Immature natural killer cell (primary cell): Measurements from ENCODE around the gene MYO7B. TPM values are rescaled to one million over a fixed set of nuclear protein-coding genes. Genes with fewer than 3 reads are reported as not detected.

Source experiments
- DNase-seq, 3 donors: peaks; one replicate each; pipeline ENCODE4 v3.0.0; 2022; ENCODE audit warnings: mixed read lengths in 1 of 3
- H3K27ac Mint-ChIP-seq, 6 donors: one replicate each; pipeline ENCODE4 v1.8.0; 2020; ENCODE audit warnings: mixed read lengths in 6 of 6, mild to moderate bottlenecking in 5 of 6, inconsistent platforms in 4 of 6, moderate library complexity in 3 of 6
- H3K27me3 Mint-ChIP-seq, 3 donors: one replicate each; pipeline ENCODE4 v1.8.0; 2020 to 2021; ENCODE audit warnings: low read depth in 3 of 3, mild to moderate bottlenecking in 3 of 3, mixed read lengths in 3 of 3, moderate library complexity in 3 of 3, inconsistent platforms in 1 of 3
- H3K36me3 Mint-ChIP-seq, 3 donors: one replicate each; pipeline ENCODE4 v1.8.0; 2020; ENCODE audit warnings: mixed read lengths in 3 of 3, inconsistent platforms in 2 of 3, mild to moderate bottlenecking in 2 of 3
- H3K4me1 Mint-ChIP-seq, 2 donors: one replicate each; pipeline ENCODE4 v1.8.0; 2020; ENCODE audit warnings: inconsistent platforms in 2 of 2, mild to moderate bottlenecking in 2 of 2, mixed read lengths in 2 of 2, moderate library complexity in 1 of 2
- H3K4me3 Mint-ChIP-seq, 5 donors: one replicate each; pipeline ENCODE4 v1.8.0; 2020; ENCODE audit warnings: mild to moderate bottlenecking in 5 of 5, mixed read lengths in 5 of 5, inconsistent platforms in 3 of 5, moderate library complexity in 3 of 5
- H3K9me3 Mint-ChIP-seq, 6 donors: one replicate each; pipeline ENCODE4 v1.8.0; 2020; ENCODE audit warnings: mild to moderate bottlenecking in 6 of 6, mixed read lengths in 6 of 6, inconsistent platforms in 4 of 6, moderate library complexity in 3 of 6
- polyA plus RNA-seq, 3 donors: library from polyadenylated mRNA; unstranded; fragments of 300-500 nt; fragmentation: Illumina TruSeq; gene quantifications; one replicate each; pipeline ENCODE4 v1.2.3, GENCODE V29; 2021

The MYO7B gene
- polyA plus RNA-seq, 3 donors from 2014 or later, result 0.37 TPM; not detected in 2

DNA sequence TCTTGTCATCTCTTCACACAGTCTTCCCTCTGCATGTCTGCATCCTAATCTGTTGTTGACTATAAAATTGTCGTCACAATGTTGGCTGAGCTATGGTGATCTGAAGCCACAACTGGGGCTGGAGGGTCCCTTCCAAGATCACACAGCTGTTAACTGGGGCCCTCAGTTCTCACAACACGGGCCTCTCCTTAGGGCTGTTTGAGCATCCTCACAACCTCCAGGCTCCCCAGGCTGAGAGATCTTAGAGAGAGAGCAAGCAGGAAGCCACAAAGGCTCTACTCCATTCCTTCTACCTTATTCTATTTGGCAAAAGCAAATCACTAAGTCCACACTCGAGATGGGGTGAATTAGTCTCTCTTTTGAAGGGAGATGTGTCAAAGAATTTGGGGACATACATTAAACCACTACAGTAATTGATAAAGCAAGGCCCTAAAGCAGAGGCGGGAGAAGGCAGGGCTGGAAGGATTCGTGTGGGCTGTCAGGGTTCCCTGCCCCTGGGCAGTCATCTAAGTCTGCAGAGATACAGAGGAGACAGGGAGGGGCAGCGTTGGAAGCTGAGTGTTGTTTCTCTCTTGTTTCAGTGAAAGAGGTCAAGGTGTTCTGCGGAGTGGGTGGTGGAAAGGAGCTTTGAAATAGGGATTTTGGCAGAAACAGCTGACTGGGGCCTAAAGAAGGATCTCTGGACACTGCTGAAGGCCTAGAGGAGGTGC, 15.9 kb downstream of the MYO7B start:
- H3K27ac Mint-ChIP-seq, result no peak overlapping the region
- no peaks in the 10 kb centered on the region for H3K36me3 Mint-ChIP-seq
- peaks cover 0 to 15% (median 6%) of the 10 kb centered on the region in 3 donors for H3K27me3 Mint-ChIP-seq
- H3K4me1 Mint-ChIP-seq, result no peaks in the 10 kb centered on the region
- DNase-seq, result no peak
- H3K4me3 Mint-ChIP-seq, result no peak overlapping the region
- peaks cover 0 to 4% (median 2%) of the 10 kb centered on the region in 6 donors for H3K9me3 Mint-ChIP-seq

DNA sequence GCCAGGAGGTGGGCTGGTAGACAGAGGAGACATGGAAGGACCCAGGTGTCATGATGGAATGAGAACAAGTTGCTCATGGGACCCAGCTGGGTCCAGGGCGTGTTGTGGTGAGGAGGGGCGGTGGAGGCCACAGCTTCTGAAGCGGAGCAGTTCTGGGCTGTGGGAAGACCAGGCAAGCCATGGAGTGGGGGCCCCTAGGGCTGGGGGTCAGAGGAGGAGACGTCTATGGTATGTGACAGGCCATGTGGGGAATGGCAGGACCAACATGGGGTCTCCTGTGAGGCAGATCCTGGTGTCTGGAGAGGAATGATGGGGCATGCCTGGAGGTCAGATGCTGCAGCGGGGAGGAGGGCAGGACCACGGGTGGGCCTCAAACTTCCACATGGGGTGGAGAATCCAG, 16.9 kb downstream of the MYO7B start:
- Mint-ChIP-seq H3K4me3 (no peak overlapping the region), H3K9me3 (peaks cover 0 to 13% (median 10%) of the 10 kb centered on the region in 6 donors), H3K4me1 (no peaks in the 10 kb centered on the region), H3K36me3 (no peaks in the 10 kb centered on the region), H3K27me3 (peaks cover 3 to 12% (median 6%) of the 10 kb centered on the region in 3 donors), H3K27ac (no peak overlapping the region)
- DNase-seq, result no peak

DNA sequence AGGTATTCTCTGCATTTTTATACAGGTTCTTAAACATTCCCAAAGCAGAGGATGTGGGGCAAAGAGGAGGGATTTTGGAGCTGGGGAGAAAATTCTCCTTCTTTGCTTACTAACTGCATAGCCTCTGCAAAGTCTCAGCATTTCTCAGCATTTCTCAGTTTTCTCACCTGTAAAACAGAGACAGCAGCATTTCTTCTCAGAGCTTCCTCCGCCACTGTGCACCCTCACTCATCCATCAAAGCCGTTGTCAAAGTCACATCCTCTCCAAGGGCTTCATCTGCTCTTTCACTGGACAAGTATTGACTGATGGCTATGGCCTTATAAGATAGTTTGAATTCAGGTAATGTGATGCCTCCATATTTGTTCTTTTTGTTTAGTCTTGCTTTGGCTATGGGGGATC, 17.4 kb downstream of the MYO7B start:
- Mint-ChIP-seq H3K36me3 (no peaks in the 10 kb centered on the region), H3K9me3 (peaks cover 0 to 14% (median 11%) of the 10 kb centered on the region in 6 donors), H3K27ac (no peak overlapping the region), H3K4me1 (no peaks in the 10 kb centered on the region), H3K27me3 (peaks cover 3 to 9% (median 6%) of the 10 kb centered on the region in 3 donors), H3K4me3 (no peak overlapping the region)
- DNase-seq, result no peak

DNA sequence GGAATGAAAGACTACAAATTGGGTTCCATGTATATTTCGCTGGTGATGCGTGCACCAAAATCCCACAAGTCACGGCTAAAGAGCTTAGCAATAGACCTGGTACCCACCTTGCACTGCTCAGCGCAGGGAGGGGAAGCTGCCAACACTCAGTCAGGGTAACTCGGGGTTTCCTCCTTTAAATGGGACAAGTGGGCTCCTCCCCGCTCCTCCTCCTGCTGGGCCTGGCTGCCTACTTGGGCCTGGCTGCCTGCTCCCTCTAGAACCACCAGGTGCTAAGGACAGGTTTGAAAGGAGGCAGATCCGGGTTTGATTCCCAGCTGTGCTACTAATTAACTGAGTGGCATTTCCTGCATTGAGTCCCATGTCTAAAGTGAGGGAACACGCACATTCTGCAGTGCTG, 23.4 kb downstream of the MYO7B start:
- Mint-ChIP-seq H3K36me3 (no peaks in the 10 kb centered on the region), H3K27me3 (peaks cover 3 to 16% (median 10%) of the 10 kb centered on the region in 3 donors), H3K4me1 (no peaks in the 10 kb centered on the region), H3K4me3 (no peak overlapping the region), H3K9me3 (peaks cover 0 to 15% (median 11%) of the 10 kb centered on the region in 6 donors), H3K27ac (no peak overlapping the region)
- DNase-seq, result no peak

DNA sequence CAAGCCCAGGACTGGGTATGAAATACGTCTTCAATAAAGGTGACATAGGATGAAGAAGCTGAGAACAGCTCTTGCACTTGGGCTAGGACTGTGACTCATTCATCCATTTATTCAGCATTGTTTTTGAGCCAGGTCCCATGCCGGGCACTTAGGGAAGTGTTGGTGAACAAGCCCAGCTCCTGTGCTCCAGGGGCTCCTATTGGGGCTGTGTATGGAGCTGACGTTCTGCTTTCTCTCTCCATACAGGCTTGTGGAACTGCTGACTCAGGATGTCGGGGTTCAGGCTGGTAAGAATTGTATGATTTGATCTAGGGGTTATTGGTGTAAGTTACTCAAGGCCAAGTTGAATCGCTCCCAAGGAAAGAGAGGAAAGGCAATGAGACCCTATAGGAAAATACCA, 24.0 kb downstream of the MYO7B start:
- H3K9me3 Mint-ChIP-seq, result peaks cover 0 to 15% (median 11%) of the 10 kb centered on the region in 6 donors
- H3K36me3 Mint-ChIP-seq, result no peaks in the 10 kb centered on the region
- H3K4me3 Mint-ChIP-seq, result no peak overlapping the region
- H3K27me3 Mint-ChIP-seq, result peaks cover 3 to 14% (median 12%) of the 10 kb centered on the region in 3 donors
- DNase-seq, result no peak
- H3K4me1 Mint-ChIP-seq, result no peaks in the 10 kb centered on the region
- no peak overlapping the region for H3K27ac Mint-ChIP-seq

DNA sequence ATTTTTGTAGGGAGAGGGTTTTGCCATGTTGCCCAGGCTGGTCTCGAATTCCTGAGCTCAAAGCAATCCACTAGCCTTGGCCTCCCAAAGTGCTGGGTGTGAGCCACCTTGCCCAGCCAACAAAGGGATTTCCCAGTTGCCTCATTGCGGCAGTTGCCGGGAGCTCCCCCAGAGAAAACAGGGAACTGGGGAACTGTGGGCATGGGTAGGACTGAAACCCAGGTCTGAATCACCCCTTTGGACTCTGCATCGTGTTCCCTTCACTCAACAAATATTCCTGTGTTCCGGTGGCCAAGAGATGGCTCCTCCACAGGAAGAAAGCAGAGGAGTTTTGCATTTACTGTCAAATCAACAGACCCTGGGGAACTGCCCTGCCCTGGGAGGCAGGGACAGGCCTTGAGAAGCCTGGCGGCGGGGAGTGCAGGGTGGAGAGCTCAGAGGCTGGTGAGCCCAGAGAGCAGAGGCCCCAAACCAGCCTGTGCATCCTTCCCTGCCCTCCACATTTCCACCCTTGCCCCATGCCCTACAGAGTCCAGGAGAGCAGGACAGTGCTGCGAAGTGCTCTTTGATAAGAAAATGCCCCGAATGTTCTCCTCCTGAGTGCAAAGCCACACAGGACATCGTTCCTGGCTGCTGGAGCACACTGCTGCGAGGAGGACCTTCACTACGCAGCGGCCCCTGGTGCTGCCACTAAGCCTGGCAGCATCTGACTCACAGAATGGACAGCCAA, 24.9 kb downstream of the MYO7B start:
- Mint-ChIP-seq H3K9me3 (peaks cover 0 to 15% (median 11%) of the 10 kb centered on the region in 6 donors), H3K36me3 (no peaks in the 10 kb centered on the region), H3K27me3 (peaks cover 3 to 14% (median 12%) of the 10 kb centered on the region in 3 donors), H3K4me3 (no peak overlapping the region), H3K27ac (no peak overlapping the region), H3K4me1 (no peaks in the 10 kb centered on the region)
- DNase-seq, result no peak

DNA sequence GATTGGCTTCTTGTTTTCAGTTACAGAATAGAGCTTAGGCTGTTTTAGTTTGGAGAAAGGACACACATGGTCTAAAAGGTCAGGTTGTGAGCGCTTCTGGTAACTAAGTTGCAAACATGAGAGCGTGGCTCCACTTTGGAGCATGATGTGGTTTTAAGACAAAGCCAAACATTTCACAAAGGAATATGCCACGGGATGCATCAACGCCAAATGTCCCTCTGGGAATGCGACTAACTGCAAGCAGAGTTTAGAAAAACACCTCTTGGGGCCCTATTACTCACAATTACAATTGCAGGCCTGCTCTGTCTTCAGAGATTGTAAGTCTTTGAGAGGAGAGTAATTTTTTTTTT, 25.4 kb downstream of the MYO7B start:
- Mint-ChIP-seq H3K27ac (no peak overlapping the region), H3K36me3 (no peaks in the 10 kb centered on the region), H3K4me1 (no peaks in the 10 kb centered on the region), H3K4me3 (no peak overlapping the region), H3K27me3 (peaks cover under 1 to 14% (median 12%) of the 10 kb centered on the region in 3 donors), H3K9me3 (peaks cover 0 to 15% (median 11%) of the 10 kb centered on the region in 6 donors)
- DNase-seq, result no peak

DNA sequence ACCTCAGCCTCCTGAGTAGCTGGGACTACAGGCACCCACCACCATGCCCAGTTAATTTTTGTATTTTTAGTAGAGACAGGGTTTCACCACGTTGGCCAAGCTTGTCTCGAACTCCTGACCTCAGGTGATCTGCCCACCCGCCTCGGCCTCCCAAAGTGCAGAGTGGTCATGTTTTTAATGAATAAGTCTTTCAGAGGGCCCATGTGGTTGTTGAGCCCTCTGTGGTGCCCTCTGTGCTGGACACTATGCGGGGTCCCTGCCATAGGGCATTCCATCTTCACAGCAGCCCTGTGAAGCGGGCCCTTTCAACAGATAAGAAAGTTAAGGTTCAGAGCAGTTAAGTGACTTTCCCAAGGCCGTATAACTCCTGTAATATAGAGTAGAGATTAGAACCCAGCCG, 25.9 kb downstream of the MYO7B start:
- no peaks in the 10 kb centered on the region for H3K36me3 Mint-ChIP-seq
- no peak overlapping the region for H3K4me3 Mint-ChIP-seq
- peaks cover 0 to 14% (median 10%) of the 10 kb centered on the region in 6 donors for H3K9me3 Mint-ChIP-seq
- no peaks in the 10 kb centered on the region for H3K4me1 Mint-ChIP-seq
- H3K27me3 Mint-ChIP-seq, result peaks cover 0 to 14% (median 12%) of the 10 kb centered on the region in 3 donors
- no peak overlapping the region for H3K27ac Mint-ChIP-seq
- no peak for DNase-seq

DNA sequence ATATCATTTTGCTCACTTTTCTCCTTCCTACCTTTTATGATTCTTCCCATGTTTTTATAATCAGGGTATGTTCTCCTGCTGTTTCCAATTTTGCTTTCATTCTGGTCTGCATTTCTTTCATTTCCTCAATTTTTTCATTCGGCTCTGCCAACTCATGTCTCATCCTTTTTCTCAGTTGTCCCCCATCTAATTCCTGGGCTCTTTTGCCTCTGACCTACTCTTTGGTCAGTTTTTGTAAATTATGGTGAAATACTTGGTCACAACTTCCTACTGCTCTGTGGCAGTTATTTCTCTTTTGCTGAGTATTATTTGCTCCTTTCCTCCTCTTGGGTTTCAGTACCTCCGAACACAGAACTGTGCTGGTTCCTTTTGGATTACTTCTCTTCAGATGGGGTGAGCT, 27.5 kb downstream of the MYO7B start:
- Mint-ChIP-seq H3K4me1 (no peaks in the 10 kb centered on the region), H3K27ac (peak overlapping the region in 1 of 6 donors; percentile 51), H3K36me3 (no peaks in the 10 kb centered on the region), H3K9me3 (peaks cover 0 to 3% (median 0%) of the 10 kb centered on the region in 6 donors), H3K4me3 (no peak overlapping the region), H3K27me3 (peaks cover 0 to 13% (median 9%) of the 10 kb centered on the region in 3 donors)
- DNase-seq, result no peak

DNA sequence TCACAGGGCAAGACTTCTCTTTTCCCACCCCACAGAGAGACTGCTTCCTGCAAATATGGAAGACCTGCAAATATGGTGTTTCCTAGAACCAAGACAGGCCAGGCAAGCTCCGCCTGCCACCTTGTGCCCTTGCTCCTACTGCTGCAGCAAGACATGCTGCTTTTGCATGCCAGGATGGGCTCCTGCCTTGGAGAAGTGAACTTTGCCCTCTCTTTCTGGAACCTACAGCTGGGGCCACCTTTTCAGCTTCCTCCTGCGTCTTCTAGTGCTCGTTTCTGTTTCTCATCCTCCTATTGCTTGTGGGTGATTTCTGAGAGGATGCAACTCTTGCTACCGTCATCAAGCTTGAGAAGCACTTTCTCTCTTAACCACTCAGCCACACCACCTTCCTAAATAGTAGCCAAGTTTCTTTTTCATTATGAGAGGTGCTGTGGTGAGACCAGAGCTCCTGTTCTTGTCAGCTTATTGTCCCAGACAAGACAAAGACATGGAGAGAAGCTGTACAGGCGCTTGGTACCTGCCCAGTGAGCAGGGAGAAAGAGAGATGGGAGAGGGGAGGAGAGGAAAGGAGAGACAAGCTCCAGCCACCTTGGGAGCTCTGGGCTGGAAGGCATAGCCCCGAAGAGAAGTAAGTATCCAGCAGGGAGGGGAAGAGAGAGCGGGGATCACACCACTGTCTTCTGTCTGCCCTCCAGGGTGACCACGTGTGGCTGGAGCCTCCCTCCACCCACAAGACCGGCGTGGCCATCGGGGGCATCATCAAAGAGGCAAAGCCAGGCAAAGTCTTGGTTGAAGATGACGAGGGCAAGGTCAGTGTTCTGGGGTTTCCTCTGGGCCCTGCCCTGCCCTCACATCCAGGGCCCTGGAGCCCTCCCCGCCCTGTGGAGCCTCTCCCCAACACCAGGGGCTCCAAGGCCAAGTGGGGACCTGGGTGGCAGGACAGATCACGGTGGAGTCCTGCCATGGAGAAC, 28.3 kb downstream of the MYO7B start:
- peaks cover 0 to 9% (median 6%) of the 10 kb centered on the region in 3 donors for H3K27me3 Mint-ChIP-seq
- peak; percentile 11 to 21 (median 15) for DNase-seq
- peak overlapping the region in 1 of 5 donors; percentile 66 for H3K4me3 Mint-ChIP-seq
- peak overlapping the region in 4 of 6 donors; percentile 61 to 86 (median 68) for H3K27ac Mint-ChIP-seq
- H3K9me3 Mint-ChIP-seq, result peaks cover 0 to 3% (median 0%) of the 10 kb centered on the region in 6 donors
- H3K4me1 Mint-ChIP-seq, result no peaks in the 10 kb centered on the region
- H3K36me3 Mint-ChIP-seq, result no peaks in the 10 kb centered on the region

DNA sequence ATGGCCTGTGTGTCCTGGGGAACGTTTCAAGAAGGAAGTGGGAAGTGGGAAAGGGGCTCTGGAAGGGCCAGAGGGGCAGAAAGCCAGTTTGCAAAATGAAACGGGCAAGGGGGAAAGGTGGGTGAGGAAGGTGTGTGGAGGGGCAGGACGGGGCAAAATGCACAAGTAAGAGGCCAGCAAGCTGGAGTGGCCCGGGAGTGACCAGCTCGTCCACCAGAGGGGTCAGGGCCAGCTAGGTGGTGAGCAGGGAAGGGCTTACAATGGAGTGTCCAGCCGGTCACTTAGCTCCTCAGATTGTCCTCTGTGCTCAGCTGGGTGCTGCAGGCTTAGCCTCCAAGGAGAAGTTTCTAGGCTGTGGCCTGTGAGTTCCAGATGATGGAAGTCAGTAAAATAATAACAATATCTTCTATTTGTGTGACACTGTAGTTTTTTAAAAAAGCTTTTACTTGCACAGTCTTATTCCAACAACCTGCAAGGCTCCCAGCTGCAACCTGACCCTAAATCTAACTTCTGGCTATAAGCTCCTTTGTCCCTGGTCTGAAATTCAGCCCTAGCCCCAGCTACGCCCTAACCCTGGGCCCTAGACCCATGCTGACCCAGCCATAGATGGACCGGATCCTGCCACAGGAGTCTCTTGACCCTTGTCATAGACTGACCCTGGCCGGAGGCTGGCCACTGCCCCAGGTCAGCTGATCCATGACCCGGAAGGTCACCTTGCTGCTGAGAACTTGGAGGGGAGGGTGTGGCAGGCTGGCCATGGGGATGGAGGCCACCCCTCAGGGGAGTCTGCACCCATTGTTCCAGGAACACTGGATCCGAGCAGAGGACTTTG, 29.2 kb downstream of the MYO7B start:
- Mint-ChIP-seq H3K4me1 (no peaks in the 10 kb centered on the region), H3K36me3 (no peaks in the 10 kb centered on the region), H3K27ac (peak overlapping the region in 1 of 6 donors; percentile 69), H3K27me3 (peaks cover 0 to 6% (median 6%) of the 10 kb centered on the region in 3 donors), H3K4me3 (no peak overlapping the region), H3K9me3 (peaks cover 0 to 3% (median 0%) of the 10 kb centered on the region in 6 donors)
- DNase-seq, result no peak

DNA sequence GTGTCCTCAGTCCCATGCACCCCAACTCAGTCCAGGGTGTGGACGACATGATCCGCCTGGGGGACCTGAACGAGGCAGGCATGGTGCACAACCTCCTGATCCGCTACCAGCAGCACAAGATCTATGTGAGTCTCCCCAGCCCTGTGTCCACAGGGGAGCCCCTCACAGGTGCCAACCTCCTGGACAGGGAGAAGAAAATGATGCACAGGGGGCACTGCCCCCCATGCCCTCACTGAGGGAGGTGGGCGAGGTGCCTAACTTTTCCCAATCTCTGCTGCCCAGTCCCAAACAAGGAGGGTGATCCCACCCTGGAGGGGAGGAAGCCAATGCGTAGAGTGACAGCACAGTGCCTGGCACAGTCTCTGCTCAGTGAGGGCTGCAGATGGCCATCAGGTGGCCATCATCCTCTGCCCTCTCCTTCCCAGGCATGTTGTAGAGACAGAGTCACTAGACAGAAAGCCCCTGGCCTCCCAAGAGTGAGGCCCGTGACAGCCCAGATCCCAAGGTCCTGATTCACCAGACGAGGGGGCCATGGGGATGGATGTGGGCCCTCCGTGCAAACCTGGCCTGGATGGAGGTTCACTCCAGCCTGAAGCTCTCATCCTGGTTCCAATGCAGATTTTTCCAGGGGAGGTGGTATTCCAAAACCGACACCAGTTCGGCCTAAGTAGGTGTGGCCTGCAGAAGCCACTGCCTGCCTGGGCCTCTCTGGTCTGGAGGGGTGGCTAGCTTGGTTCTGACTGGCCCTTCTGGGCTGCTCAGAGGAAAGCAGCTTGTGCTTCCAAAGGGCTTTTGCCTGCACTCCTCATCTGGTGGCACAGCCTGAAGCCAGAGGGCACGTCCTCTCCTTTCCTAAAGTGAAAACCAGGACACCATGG, 30.0 kb downstream of the MYO7B start:
- H3K4me3 Mint-ChIP-seq, result no peak overlapping the region
- no peaks in the 10 kb centered on the region for H3K36me3 Mint-ChIP-seq
- DNase-seq, result no peak
- peaks cover 0 to 6% (median 6%) of the 10 kb centered on the region in 3 donors for H3K27me3 Mint-ChIP-seq
- peaks cover 0 to 3% (median 0%) of the 10 kb centered on the region in 6 donors for H3K9me3 Mint-ChIP-seq
- H3K27ac Mint-ChIP-seq, result no peak overlapping the region
- H3K4me1 Mint-ChIP-seq, result no peaks in the 10 kb centered on the region
